ENCODE measurements around the gene GLRA3. TPM values are rescaled to one million over a fixed set of nuclear protein-coding genes. Genes with fewer than 3 reads are reported as not detected.

The GLRA3 gene
- total and polyA plus RNA-seq, 10 of the 15 experiments (the other 5 are each of a cell fraction or from before 2014, with no cell fraction given): not detected

DNA sequence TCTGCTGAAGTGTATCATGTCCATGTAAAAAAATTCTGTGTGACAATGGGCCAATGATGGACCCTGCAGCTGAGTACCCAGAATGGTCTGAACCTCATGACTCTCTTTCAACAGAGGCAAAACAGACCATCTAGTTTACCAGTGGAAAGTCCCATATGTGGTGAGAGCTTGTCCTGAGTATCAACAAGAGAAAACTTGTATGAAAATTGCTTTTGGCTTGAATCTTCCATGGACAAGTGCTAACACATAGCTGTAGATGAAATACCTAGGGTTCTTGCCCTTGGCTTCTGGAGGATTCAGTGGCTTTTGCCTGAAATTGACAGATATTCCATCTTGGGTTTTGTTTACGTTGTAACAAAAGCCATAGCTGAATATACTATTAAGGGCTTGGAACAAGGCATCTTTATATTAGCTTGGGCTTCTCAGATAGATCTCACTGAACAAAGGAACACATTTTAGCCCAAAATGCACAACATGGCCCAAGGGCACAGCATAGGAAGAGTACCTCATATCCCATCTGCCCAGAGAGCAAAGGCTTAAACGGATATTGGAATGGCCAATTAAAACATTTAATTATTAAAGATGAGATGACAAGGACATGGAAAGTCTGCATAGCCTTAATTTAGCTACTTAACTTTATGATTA, 178.2 kb downstream of the GLRA3 start:
- in situ Hi-C loops (cut with MboI): no loop called here
- Histone ChIP-seq H2AFZ (ENCODE audit: control insufficient read depth, low read depth, low read length) (no peak overlapping the region), H3K9me3 (replicated peaks; ENCODE audit: control insufficient read depth, insufficient read depth, low read length) (no peaks in the 10 kb centered on the region), H3K27me3 (replicated peaks in 1 of 2; ENCODE audit: control insufficient read depth in 2 of 2, insufficient read depth in 2 of 2, low read length in 1 of 2) (no peaks in the 10 kb centered on the region), H3K4me1 (ENCODE audit: control insufficient read depth, insufficient read depth, low read length) (no peaks in the 10 kb centered on the region), H3K79me2 (ENCODE audit: control insufficient read depth, insufficient read depth, low read length) (no peaks in the 10 kb centered on the region), H3K4me2 (ENCODE audit: control insufficient read depth, insufficient read depth) (no peak overlapping the region), H3K27ac (ENCODE audit: control insufficient read depth, insufficient read depth) (no peak overlapping the region), H3K4me3 (no peak overlapping the region), H4K20me1 (ENCODE audit: control insufficient read depth, insufficient read depth) (no peaks in the 10 kb centered on the region), H3K36me3 (ENCODE audit: control insufficient read depth in 2 of 2, insufficient read depth in 2 of 2, low read length in 1 of 2) (no peaks in the 10 kb centered on the region), H3K9ac (ENCODE audit: control insufficient read depth, insufficient read depth, low read length) (no peak overlapping the region)
- FAIRE-seq (no peak), DNase-seq (ENCODE audit: low read depth, low spot score) (no peak), ATAC-seq (no peak)
- BruUV-seq (replicated peaks): no TSS peak
- no peak for TF ChIP-seq MTA3 (IDR thresholded peaks at IDR 0.05; ENCODE audit: borderline replicate concordance, low read length)
- TF ChIP-seq NFIC (IDR thresholded peaks at IDR 0.05; ENCODE audit: low read depth, low read length): no peak
- TF ChIP-seq, protein P1, sequence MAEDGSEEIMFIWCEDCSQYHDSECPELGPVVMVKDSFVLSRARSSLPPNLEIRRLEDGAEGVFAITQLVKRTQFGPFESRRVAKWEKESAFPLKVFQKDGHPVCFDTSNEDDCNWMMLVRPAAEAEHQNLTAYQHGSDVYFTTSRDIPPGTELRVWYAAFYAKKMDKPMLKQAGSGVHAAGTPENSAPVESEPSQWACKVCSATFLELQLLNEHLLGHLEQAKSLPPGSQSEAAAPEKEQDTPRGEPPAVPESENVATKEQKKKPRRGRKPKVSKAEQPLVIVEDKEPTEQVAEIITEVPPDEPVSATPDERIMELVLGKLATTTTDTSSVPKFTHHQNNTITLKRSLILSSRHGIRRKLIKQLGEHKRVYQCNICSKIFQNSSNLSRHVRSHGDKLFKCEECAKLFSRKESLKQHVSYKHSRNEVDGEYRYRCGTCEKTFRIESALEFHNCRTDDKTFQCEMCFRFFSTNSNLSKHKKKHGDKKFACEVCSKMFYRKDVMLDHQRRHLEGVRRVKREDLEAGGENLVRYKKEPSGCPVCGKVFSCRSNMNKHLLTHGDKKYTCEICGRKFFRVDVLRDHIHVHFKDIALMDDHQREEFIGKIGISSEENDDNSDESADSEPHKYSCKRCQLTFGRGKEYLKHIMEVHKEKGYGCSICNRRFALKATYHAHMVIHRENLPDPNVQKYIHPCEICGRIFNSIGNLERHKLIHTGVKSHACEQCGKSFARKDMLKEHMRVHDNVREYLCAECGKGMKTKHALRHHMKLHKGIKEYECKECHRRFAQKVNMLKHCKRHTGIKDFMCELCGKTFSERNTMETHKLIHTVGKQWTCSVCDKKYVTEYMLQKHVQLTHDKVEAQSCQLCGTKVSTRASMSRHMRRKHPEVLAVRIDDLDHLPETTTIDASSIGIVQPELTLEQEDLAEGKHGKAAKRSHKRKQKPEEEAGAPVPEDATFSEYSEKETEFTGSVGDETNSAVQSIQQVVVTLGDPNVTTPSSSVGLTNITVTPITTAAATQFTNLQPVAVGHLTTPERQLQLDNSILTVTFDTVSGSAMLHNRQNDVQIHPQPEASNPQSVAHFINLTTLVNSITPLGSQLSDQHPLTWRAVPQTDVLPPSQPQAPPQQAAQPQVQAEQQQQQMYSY (CRISPR knock-in tag; IDR thresholded peaks at IDR 0.05): no peak
- no peak for TF ChIP-seq SMC3 (IDR thresholded peaks at IDR 0.05; ENCODE audit: borderline replicate concordance, low read length)
- TF ChIP-seq TBL1XR1 (IDR thresholded peaks at IDR 0.05; ENCODE audit: low read depth, low read length): no peak
- no peak for TF ChIP-seq FOXM1 (IDR thresholded peaks at IDR 0.05; ENCODE audit: low read depth, low read length)
- no peak for TF ChIP-seq POLR2AphosphoS2 (IDR thresholded peaks at IDR 0.05; ENCODE audit: low read depth, low read length)
- TF ChIP-seq, protein P2, sequence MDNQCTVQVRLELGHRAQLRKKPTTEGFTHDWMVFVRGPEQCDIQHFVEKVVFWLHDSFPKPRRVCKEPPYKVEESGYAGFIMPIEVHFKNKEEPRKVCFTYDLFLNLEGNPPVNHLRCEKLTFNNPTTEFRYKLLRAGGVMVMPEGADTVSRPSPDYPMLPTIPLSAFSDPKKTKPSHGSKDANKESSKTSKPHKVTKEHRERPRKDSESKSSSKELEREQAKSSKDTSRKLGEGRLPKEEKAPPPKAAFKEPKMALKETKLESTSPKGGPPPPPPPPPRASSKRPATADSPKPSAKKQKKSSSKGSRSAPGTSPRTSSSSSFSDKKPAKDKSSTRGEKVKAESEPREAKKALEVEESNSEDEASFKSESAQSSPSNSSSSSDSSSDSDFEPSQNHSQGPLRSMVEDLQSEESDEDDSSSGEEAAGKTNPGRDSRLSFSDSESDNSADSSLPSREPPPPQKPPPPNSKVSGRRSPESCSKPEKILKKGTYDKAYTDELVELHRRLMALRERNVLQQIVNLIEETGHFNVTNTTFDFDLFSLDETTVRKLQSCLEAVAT (IDR thresholded peaks at IDR 0.05): no peak
- no peak for TF ChIP-seq RFX5 (IDR thresholded peaks at IDR 0.05; ENCODE audit: low read depth, low read length)
- no peak for TF ChIP-seq BACH1 (IDR thresholded peaks at IDR 0.05; ENCODE audit: borderline replicate concordance)
- no peak for TF ChIP-seq NR2C1 (IDR thresholded peaks at IDR 0.05)
- ChIA-PET RAD21 (ENCODE audit: unreplicated experiment) (no interaction called here), POLR2A (no interaction called here), SMC1A (ENCODE audit: uncharacterized antibody, unreplicated experiment) (interaction anchor here (0.7 to 0.9 kb wide), 2 partner anchors 8 to 53 kb away, joined by 3 to 4 read pairs; no protein-coding TSS in a partner anchor), CTCF (interaction anchor here (1.7 kb wide), 1 partner anchor 12 kb away, joined by 4 read pairs; no protein-coding TSS in a partner anchor)
- intact Hi-C loops (cut with micrococcal nuclease; ENCODE audit: unreplicated experiment): no loop called here
- WGBS (ENCODE audit: insufficient coverage, insufficient replicate concordance, low lambda C conversion rate, missing lambda C conversion rate): 3% methylated on average over 2 of the region's 2 CpGs
